GM10248 (cell line): ENCODE results near the gene PRKG1.

Source experiments
- CTCF ChIA-PET: fragments of 300-600 bp; sonication (Branson Sonifier 250); formaldehyde crosslinking; extraction: SDS; loops from one replicate; lab custom pipeline; 2021; ENCODE audit warnings: antibody characterized with exemption; lab: Yijun Ruan, JAX
- POLR2A ChIA-PET: fragments of 350-650 bp; sonication (Branson Sonifier 250); formaldehyde crosslinking; extraction: SDS; loops from one replicate; lab custom pipeline; 2020; ENCODE audit warnings: antibody characterized with exemption; lab: Yijun Ruan, JAX
- DNase-seq: peaks from one replicate; pipeline ENCODE4 v3.0.0; 2012; ENCODE audit errors: extremely low spot score
- TF ChIP-seq, protein P1 (sequence below): IDR thresholded peaks from 2 replicates; pipeline ENCODE4 v1.5.1; 2012; ENCODE audit warnings: mild to moderate bottlenecking, low read depth; ENCODE audit errors: extremely low read depth, missing control alignments, control extremely low read depth

Gene PRKG1

DNA sequence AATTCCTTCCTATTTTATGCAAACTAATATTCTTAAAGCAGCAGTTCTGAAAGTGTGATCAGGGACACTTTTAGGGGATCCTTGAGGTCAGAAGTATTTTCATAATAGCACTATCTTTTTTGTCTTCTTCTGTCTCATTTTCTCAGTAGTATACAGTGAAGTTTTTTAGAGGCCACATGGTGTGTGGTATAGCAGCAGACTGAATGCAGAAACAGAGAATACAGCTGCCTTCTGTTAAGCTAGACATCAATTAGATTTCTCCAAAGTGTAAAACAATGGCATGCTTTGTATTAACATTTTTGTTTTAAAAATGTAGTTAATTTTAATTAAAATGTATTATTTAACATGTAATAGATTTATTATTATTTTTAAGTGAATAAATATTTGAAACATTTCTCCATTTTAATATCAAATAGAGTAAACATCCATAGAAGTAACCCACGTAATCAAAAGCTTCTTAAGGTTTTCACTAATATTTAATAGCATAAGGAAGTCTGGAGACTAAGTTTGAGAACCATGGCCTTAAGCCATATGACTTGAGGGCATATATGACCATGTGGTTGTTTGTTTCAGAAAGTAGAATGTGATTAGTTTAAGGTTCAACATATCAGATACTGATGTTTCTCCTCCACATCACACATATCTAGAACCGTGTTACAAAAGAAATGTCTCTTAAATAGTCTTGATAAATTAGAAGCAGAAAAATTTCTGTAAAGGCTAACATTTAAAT is 94.0 kb downstream of the PRKG1 start:
- no peak for DNase-seq
- TF ChIP-seq, protein P1, sequence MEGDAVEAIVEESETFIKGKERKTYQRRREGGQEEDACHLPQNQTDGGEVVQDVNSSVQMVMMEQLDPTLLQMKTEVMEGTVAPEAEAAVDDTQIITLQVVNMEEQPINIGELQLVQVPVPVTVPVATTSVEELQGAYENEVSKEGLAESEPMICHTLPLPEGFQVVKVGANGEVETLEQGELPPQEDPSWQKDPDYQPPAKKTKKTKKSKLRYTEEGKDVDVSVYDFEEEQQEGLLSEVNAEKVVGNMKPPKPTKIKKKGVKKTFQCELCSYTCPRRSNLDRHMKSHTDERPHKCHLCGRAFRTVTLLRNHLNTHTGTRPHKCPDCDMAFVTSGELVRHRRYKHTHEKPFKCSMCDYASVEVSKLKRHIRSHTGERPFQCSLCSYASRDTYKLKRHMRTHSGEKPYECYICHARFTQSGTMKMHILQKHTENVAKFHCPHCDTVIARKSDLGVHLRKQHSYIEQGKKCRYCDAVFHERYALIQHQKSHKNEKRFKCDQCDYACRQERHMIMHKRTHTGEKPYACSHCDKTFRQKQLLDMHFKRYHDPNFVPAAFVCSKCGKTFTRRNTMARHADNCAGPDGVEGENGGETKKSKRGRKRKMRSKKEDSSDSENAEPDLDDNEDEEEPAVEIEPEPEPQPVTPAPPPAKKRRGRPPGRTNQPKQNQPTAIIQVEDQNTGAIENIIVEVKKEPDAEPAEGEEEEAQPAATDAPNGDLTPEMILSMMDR = no peak
- ChIA-PET CTCF (interaction anchor here (1.2 to 1.9 kb wide), 2 partner anchors 13 kb away, joined by 3 to 4 read pairs; no protein-coding TSS in a partner anchor), POLR2A (no interaction called here)

DNA sequence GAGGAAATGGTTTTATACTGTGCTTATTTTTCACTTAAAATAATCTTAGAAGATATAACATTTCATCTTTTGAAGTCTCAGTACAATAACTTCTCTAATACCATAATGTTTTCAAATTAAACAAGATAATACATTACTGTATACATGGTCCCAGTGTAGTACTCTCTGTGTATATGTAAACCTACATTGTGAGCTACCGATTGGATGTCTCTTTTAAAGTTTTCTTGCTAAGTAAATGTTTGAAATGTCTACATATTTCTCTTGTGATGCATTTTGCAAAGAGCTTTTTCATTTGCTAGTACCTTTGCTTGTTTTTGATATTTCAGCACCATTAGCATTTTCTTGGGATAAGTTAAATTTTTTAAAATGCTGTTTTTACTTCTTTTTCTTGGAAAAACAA is 94.8 kb downstream of the PRKG1 start:
- DNase-seq = no peak
- TF ChIP-seq, protein P1 = no peak
- ChIA-PET POLR2A (no interaction called here), CTCF (interaction anchor here (1.9 kb wide), 1 partner anchor 12 kb away, joined by 4 read pairs; no protein-coding TSS in a partner anchor)

DNA sequence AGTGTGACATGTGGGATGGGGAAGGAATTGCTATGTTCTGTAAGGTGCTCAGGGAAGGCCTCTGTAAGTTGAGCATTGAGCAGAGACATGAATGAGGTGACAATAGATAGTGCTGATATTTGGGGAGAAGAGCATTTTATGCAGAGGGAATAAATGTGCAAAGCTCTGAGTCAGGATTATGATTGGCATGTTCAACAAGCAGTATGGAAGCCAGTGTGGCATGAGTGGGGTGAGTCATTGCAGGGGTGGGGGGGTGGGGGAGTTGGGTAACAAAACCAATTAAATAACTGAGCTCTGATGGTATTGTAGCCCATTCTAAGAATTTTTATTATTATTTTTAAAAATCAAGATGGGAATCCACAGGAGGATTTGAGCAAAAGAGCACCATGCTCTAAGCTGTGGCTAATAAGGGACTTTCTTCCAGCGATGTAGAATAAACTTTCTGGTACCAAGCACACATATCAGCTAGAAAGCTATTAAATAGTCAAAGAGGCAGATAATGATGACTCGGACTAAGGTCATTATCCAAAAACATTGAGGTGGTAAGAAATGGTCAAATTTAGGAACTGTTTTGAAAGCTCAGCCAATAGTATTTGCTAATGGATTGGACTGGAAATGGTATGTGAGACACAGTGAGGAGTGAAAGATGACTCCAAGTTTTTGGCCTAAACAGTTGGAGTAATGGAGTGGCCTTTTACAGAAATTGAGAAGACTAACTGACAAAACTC is 96.4 kb downstream of the PRKG1 start:
- DNase-seq = no peak
- ChIA-PET POLR2A (no interaction called here), CTCF (interaction anchor here (0.7 to 1.9 kb wide), 4 partner anchors 8 to 16 kb away, joined by 3 to 4 read pairs (median 4); no protein-coding TSS in a partner anchor)
- TF ChIP-seq, protein P1 = no peak

- ChIA-PET POLR2A (no interaction called here), CTCF (interaction anchor here (0.9 kb wide), 1 partner anchor 9 kb away, joined by 3 read pairs; no protein-coding TSS in a partner anchor)
- DNase-seq = no peak
- TF ChIP-seq, protein P1 = no peak
Measured at GRCh38 chr10:51171946-51172345, 97.7 kb downstream of the PRKG1 start.

DNA sequence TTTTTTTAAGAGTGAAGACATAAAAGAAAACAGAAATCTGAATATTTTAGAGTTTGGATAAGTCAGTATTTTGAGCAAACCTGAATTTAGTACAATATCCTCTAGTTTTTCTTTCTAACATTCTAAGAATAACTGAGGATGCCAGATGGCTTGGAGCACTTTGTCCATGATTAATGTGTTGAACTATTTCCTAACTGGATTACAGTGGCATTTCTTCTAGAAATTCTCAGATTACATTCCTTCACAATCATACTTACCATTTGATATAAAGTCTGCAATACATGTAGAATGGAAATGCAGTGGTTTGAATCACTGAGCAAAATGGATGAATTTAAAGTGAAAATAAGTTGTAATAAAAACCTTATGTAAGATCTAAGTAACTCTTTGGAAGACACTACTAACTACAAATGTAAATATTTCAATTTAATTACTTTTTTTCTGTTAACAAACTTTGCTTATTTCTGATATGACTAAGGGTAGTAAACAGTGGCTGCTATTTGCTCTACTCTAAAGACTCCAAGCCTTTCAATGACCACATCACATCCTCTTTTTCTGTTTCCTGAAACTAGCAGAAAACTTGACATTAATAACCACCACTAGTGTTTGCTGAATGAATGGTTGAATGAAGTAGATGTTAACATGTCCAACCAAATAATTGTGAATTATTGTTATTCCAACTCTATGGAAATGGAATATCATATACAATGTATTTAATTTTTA is 102.8 kb downstream of the PRKG1 start:
- ChIA-PET POLR2A (no interaction called here), CTCF (no interaction called here)
- DNase-seq = no peak
- TF ChIP-seq, protein P1 = no peak

GRCh38 chr10:51178634-51179033 is 104.3 kb downstream of the PRKG1 start:
- TF ChIP-seq, protein P1 = no peak
- CTCF ChIA-PET = interaction anchor here (1.0 to 1.5 kb wide), 4 partner anchors 8 to 26 kb away, joined by 3 read pairs; no protein-coding TSS in a partner anchor
- POLR2A ChIA-PET = no interaction called here
- DNase-seq = no peak
